Hindlimb muscle (tissue), 1 donor: Measurements from ENCODE around the gene MAST4. TPM values are rescaled to one million over a fixed set of nuclear protein-coding genes. Genes with fewer than 3 reads are reported as not detected.

Experiments used
- DNase-seq: peaks from one replicate; pipeline ENCODE4 v3.0.0-alpha.2; 2013
- polyA plus RNA-seq: library from polyadenylated mRNA; unstranded; fragments of 120-200 nt; gene quantifications from one replicate; pipeline ENCODE4 v1.2.1, GENCODE V29; 2013; ENCODE audit not compliant: insufficient read length

The MAST4 gene
- polyA plus RNA-seq, 1 donor: 14.1 TPM

DNA sequence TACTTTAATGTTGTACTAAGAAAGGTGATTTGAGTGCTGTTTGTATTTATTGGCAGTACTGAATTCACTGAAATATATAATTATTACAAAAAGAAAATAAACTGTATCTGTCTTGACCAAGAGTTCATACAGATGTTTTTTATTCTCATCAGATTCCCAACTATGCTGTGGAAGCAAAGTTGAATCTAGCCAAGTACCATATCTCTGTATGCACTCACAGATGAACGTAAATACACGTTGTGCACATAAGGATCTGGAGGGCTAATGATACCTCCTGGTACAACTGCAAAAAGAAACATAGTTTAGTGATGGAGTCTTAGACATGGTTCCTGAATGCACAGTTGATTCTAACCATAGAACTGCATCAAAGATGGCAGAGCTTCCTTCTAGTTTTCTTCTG is 431.0 kb downstream of the MAST4 start:
- no peak for DNase-seq

DNA sequence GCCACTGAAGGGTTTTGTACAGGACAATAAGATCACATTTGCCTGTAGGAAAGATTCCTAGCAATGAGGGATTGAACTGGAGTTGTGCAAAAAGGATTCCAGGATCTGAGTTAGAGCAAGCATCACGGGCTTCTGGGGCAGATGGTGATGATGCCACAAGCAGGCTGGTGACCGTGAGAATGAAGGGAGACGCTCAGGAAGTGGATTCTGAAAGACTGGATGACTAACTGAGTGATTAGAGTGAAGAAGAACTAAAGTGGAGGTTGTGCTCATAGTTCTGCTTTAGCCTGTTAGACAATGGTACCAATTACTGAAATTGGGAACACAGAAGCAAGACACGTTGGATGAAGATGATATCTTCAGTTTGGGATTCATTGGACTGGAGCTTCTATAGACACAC is 432.2 kb downstream of the MAST4 start:
- DNase-seq: no peak

DNA sequence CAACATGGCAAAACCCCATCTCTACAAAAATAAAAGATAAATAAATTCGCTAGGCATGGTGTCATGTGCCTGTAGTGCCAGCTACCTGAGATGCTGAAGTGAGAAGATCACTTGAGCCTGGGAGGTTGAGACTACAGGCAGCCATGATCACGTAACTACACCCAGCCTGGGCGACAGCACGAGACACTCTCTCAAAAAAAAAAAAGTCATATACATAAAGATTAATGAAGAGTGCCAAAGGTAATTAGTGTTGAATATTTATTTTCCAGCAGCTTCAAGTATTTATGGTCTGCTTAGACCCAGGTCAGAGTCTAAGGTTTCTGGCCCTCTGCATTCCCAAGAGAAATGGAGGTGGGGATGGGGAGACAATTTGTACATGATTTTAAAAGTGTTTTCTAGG is 432.7 kb downstream of the MAST4 start:
- DNase-seq: no peak

DNA sequence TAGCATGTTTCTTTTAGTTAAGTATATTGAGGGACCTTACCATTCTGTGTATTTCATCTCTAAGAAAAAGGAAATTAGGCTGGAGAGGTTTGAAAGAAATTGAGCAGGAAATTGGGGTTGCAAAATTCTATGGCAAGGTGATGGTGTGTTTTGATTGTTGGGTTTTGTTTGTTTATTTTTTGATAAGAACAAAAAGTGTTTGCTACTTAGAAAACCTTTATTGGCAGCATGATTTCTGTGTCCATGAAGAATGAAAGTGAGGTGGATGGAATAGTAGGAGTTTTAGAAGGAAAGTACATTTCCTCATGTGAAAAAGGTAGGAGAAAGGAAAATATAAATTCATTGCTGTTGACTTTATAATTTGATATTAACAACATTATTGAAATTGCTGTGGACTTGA is 433.3 kb downstream of the MAST4 start:
- DNase-seq: no peak

DNA sequence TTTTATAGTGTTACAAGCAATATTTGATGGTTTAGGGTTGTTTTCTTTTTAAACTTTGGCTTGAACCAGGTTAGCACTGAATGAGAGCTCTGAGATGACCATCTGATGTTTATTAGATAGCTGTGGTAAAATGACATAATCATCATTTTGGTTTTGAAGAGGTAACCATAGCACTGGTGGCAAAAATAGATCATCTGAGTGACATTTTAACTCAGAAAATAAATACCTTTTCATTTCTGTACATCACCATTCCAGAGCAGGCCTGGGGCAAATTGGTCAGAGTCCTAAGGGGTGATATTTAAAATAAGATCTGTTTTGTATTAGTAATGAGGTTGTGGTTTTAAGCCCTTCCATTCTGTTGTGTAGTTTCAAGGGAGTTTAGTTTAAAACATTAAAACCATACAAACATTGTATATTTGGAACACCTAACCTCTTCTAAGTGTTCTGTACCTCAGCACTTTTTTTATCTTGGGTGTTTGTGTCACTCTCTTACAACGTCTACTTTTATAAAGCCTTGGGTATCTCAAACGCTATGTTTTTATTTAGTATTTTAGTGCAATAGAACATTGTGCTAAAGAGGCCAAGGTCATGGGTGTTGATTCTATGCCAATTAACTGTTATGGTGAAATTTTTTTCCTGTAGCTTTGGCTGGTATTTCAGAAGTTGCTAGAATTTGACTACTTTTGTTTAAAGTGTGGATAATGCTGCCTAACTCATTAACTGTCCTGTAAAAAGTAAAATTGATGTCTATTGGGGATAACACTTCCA is 434.3 kb downstream of the MAST4 start:
- no peak for DNase-seq

DNA sequence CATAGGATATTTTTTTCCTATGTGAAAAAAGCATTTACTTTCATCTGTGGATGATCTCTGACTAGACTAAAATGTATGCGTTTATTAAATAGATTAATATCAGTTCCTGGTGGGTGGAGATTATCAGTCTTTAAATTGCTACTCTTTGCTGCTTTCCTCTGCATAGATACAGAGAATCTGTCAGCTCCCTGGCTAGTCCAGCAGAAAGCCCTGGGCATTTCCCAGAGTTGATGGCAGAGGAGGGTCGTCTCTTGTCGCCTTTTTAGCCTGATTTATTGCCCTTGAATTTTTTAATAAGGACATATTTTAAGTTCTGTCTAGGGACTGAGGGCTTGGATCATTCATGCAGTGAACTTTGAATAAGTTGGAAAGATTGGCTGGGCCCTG is 434.9 kb downstream of the MAST4 start:
- DNase-seq: no peak

DNA sequence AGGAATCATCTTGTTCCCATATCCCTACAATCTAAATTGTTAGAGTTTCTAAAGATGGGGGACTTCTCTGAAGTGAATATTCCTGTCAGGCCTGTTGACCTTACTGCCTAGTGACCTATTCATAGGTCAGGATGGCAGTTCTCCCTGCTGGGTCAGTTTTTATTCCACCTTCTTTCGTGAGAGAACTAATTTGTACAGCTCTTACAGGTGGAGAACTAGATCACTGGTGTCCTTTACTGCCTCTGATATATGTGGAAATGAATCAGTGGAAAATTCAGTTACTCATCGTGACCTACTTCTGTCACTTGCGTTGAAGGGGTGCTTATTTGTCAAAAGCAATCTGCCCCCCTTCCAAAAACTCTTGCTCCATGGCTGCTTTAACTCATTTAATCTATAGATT is 435.5 kb downstream of the MAST4 start:
- no peak for DNase-seq

DNA sequence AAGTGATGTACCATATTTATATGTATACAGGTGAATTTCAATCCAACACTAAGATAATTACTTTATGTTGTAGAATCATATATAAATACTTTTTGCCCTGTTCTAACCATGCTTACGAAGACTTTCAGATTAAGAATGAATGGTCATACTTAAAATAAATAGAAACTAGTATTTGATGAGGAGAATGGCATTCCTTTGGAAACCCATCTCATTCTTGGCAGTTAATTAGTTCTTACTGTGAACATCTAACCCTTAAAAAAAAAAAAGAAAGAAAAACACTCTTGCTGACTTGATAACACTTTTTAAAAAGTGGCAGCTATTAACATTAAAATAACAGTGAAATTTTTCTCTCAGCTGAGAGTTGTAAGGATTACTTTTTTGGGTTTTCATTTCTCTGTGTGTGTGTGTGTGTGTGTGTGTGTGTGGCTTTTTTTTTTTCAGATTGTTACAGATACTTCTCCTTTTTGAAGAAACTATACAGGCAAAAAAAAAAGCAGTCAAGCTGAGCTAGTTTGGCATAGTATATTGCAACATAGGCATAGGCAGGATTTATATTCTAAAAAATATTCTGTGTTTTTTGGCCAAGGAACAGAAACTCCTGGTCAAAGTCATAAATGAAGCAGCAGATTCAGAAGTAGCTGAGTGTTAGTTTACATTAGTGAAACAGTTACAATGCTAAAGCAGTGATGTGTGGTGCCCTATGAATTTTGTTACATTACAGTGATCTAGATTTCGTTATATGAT is 436.9 kb downstream of the MAST4 start:
- no peak for DNase-seq

DNA sequence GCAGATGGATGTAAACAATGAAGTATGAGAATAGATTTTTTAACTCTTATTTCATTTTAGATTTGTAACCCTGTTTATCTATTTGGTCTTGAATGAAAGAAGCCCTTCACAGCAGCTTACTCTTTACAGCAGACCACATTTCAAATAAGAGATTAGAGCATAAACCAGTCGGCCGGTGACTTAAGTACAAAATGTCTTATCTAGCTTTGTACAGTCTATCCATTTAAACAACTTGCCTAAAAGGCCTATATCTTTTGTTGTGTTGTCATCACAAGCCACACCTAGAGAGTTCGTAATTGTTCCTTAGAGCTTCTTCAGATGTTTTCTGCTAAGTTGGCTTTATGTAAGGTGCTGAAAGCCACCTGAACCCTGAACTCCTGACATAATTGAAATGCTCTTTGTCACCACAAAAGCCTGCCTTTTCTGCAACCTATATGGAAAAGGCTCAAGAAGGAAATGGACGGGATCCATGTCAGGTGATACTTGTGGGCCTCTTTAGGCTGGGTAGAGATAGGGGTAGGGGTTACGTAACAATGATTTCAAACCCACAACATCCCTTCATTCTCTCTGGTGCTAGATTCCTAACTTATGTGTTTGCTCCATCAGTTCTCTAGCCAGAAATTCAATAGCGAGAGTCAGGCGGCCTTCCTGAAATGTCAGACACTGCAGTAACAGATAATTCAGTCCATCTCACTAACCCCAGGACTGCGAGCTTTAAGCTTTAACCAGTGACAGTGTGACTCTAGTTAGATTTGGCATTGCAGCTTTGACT is 437.9 kb downstream of the MAST4 start:
- DNase-seq: no peak

DNA sequence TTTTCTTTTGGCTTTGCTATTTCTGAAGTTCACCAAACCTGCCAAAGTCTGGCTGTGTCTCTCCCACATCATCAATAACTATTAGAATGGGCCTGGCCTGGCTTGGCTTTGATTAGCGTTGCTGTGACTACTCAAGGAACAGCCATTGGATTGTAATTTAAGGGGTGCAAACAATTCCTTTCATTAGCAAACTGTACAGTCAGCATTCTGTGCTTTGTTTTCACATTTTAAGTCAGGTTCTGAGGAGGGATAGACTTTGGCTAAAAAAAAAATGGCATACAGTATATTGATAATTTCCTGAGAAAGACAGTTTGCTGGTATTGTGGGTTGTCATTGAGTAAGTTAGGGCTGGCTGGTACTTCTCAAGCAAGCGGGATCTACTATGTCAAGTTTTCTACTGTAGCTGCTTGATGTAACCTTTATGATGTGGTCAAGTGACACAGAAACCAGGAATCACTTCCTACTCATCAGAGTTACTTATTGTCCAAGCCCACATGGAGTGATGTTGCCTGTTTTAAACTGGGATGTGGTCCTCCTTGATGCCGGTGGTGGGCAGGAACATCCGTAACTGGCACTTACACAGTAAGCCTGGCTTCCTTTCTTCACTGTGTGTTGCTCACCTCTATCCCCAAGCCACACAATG is 439.0 kb downstream of the MAST4 start:
- no peak for DNase-seq

DNA sequence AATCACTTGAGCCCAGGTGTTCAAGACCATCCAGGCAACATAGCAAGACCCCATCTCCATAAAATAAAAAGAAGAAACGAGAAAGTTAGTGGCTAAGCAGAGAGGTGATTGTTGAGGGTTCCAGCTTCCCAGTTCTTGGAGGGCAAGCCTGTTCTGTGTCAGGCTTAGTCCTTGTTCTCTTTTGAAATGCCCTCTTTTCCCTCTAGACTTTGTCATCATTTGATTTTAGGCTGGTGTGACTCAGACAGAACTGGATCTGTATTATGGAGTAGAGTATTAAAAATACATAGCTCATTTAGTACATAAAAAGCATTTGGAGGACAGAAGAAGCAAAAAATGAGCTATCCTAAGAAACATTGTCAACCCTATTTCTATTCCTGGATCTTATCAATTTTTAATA is 441.0 kb downstream of the MAST4 start:
- DNase-seq: no peak

DNA sequence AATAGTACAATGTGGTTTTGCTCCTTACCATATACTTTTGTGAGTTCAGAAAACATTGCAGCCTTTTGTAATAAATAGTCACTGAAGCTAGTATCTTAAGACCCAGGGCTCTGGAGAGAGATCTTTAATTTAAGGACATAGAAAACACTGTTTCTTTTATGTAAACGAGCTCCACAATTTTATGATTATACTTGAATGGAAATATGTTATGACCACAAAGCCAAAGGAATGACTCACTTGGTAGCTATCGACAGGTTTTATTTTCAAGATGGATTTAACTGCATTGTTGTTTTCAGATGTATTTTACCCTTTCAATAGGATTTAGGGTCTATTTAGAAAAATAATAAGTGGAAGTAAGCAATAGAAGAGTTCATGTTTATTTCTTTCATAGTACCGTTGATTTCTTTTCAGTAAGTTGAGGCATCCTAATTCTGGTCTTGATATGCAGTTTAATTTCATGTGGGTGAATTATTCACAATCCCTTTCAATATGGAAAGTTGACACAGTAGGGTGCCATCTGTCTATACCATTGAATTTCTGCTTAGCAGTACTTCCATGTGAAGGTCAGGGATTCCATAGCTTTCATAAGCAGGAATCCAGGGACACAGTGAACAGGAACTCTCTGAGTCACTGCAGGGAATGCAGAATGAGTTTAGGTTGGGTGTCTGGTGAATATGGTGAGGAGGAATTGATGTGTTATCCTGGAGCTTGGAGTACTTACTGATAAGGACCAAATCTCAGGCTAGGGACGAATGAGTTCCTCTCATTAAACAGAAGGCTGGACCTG is 442.8 kb downstream of the MAST4 start:
- no peak for DNase-seq

DNA sequence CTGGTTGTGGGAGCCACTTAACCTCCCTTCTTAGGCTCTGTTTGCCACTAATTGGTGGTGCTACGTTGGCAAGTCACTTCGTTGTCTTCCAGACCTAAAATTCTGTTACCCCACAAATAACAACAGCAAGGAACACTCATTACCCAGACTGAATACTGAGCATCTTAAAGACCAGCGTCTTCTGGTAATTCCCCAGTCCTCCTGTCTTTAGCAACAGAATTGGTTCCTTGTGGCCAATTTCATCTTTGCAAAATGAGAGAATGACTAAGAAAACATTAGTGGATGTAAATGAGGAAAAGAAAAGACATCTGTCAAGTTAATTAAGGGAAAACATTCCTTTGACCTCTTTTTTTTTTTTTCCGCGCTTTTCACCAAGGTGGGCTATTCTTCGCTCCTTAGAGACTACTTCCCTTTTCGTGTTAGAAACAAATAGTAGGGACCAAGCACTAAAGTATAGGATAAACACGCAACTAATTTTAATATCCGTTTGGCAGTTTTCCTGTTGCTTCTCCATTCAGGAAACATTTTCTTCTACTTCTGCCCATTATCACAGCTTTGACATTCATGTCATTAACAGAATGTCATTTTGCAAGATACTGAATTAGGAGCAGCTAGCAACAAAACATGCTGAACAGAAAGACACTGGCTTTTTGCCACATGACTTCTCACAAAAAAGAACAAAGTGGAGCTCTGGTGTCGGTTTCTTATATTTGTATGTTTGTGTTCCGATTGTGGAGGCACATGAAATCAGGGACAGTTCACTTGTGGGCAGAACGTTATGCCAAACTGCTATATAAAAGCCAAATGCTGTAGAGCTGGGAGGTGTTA is 446.2 kb downstream of the MAST4 start:
- no peak for DNase-seq

DNA sequence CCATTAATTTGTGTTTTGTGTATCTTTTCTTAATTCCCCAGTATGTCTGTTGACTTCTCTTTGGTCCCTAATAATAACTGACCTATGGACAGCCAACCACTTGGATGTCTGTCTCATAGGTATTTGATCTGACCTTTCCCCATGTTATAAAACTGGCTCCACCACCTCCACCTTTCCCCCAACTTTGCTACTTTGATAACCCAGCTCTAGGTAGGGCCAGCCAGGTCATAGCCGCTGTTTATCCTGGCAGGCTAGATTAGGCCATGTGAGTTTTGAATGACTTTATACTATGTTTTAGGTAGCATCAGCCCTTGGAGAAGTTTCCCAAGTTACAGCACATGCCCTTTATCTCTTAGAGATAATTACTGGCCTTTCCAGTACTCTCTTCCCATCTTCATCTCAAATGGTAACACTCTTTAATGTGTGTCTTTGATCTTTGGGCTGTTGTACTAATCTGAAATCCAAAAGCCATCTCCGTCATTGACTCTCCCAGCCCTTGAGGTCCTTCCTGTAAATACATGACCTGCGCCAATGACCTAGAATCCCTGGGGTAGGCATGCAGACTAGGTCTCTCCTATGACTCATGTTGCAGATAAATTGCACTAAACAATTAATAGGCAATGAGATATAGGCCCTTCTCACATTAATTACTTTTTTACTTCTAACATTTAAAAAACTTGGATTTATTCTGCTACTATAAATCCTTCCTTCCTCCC is 447.8 kb downstream of the MAST4 start:
- no peak for DNase-seq

DNA sequence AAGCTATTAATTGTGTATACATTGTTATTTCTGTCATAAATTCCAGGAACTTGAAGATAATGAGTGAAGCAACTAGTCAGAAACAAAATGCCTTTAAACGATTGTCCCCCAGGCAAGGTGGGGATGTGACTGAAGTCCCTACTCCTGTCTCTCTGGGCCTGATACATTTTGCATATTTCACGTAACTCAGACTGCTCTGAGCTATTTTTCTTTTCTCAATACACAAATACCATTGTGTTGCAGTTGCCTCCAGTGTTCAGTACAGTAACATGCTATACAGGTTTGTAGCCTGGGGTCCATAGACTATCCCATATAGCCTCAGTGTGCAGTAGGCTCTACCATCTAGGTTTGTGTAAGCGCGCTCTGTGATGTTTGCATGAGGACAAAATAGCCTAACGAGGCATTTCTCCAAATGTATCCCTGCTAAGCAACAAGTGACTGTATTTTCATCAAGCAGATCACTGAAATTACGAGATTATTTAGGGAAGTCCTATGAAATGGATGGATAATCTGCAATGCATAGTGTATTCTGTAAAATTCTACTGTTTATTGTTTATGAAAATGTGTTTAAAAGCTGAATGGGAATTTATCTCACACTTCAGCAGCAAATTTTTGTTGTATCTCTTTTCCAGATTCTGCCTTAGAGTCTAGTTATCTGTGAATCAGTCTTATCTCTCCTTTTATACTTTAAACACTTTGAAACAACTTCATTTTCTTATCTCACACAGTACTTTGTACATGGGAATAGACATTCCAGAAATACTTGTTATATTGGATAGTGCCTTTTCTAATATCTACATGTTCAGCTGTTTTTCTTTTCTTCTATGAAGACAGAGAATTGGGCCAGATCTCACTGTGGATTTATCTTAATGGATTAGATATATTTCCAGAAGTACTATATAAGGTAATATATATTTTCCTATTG is 449.9 kb downstream of the MAST4 start:
- no peak for DNase-seq

DNA sequence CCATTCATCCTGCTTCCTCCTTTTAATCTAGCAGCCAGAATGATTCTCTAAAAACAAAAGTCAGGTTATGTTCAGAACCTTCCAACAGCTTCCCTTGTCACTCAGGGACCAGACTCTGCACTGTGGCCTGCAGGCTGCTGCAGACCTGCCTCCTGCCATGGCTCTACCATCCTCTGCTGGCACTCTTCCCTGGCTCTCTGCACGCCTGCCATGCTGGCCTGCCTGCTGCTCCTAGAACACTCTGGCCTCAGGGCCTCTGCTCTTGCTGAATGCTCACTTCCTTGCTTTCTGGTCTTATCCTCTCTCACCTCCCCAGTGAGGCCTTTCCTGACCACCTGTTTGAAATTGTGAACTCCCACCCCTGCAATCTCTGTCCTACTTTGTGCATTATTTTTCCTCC is 451.0 kb downstream of the MAST4 start:
- DNase-seq: no peak

DNA sequence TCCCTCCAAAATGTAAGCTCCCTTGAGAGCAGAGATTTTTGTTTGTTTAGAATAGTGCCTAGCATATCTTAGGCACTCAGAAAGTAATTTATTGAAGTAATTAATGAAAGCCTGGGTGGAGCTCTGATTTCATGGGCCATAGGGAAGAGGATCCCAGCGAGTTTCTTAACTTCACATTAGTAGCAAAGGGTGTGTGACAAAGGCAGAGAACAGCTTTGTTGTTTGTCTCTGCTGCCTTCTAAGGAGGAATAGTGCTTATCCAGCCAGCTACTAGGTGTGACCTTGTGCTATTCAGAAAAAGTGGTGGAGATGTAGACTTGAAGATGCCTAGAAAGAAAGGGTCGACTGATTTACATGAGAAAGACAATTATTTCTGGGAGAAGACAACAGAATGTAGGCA is 451.4 kb downstream of the MAST4 start:
- DNase-seq: no peak

DNA sequence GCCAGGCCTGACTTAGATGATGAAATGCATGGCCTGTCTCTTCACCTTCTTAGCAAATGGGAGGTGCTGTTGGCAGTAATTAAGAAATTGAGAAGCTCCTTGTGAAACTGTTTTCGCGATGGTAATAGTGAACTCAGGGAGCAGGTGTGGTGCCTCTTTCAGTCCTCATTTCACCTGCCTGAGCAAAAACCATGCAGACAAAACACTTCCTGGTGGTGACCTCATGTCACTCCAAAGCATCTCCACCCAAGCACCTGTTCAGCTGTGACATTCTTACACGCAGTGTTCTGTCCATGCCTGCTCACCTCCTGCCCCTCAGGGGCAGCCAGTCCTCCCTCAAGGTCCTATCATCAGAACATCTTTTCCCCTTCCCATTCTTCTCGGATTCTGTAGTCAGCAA is 453.9 kb downstream of the MAST4 start:
- DNase-seq: no peak

DNA sequence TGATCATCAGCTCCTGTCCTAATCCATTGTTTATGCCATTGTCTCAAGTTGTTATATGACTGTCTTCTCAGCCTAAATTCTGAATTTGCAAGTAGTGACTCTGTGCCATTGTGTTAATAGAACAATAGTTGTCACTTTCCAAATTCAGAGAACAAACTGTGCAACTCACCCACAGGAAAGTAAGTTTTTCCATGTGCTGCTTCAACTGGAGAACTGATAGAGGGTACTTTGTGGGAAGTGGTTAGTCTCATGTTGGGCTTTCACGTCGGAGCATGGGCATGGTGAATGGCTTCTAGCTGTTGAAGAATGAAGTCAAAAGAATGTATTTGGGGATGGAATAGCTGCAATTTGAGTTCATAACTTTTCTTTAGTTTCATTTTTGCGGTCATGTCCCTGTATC is 454.4 kb downstream of the MAST4 start:
- no peak for DNase-seq
